ENCODE measurements around the gene CCDC63. TPM values are rescaled to one million over a fixed set of nuclear protein-coding genes. Genes with fewer than 3 reads are reported as not detected.

Gene CCDC63
- total and polyA plus RNA-seq, 8 donors = not detected

DNA sequence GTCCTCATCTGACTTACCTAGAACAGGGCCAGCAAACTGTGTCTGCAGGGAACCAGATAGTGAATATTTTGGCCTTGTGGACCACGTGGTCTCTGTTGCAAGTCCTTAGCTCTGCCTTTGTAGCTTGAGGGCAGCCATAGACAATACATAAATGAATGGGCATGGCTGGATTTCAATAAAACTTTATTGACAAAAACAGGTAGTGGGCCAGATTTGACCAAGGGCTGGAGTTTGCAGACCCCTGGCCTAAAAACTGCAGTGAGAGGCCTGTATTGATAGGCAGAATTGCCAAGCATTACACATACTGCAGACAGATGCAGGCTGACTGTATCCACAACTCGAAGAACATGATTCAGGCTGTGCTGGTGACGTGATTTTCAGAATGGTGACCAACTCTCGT is 25.3 kb downstream of the CCDC63 start:
- Histone ChIP-seq H3K27ac (no peak overlapping the region), H3K4me3 (no peak overlapping the region), H3K4me1 (peaks cover 0 to 7% of the 10 kb centered on the region in 2 donors), H3K9me3 (no peaks in the 10 kb centered on the region), H3K27me3 (no peaks in the 10 kb centered on the region), H3K36me3 (no peaks in the 10 kb centered on the region)
- intact Hi-C loops (cut with DNase I) = no loop called here
- no peak for TF ChIP-seq CTCF (IDR thresholded peaks at IDR 0.05)
- ATAC-seq = no peak
- DNase-seq = no peak

DNA sequence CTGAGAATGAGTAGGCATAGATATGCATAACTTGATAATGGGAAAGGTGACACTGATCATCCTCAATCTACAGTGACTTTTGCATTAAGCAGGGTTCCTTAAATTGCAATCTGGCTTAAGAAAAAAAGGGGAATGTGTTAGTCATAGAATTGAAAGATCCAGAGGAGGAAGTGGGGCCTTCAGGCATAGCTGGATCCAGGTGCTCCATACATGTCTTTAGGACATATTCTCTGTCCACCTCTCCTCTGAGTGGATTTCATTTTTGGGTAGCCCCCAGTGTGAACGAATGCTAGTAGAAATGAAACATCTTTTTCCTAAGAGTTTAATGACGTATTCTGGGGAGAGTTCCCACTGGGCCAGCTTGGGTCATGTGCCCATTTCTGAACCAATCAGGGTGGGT is 27.6 kb downstream of the CCDC63 start:
- H3K27ac ChIP-seq = no peak overlapping the region
- no peaks in the 10 kb centered on the region for H3K9me3 ChIP-seq
- ATAC-seq (no peak), DNase-seq (no peak)
- no peaks in the 10 kb centered on the region for H3K4me1 ChIP-seq
- H3K36me3 ChIP-seq = no peaks in the 10 kb centered on the region
- no peak for TF ChIP-seq CTCF (IDR thresholded peaks at IDR 0.05)
- H3K27me3 ChIP-seq = peaks cover 0 to 7% of the 10 kb centered on the region in 2 donors
- H3K4me3 ChIP-seq = no peak overlapping the region
- intact Hi-C loops (cut with DNase I) = no loop called here

- ATAC-seq = no peak
- Histone ChIP-seq H3K4me3 (no peak overlapping the region), H3K27ac (no peak overlapping the region), H3K36me3 (no peaks in the 10 kb centered on the region), H3K27me3 (peaks cover 0 to 7% of the 10 kb centered on the region in 2 donors), H3K4me1 (no peaks in the 10 kb centered on the region), H3K9me3 (no peaks in the 10 kb centered on the region)
- intact Hi-C loops (cut with DNase I) = no loop called here
- DNase-seq = no peak
- no peak for TF ChIP-seq CTCF (IDR thresholded peaks at IDR 0.05)
Observed at GRCh38 chr12:110874781-110875180, 28.0 kb downstream of the CCDC63 start.

GRCh38 chr12:110880651-110881050 is 33.9 kb downstream of the CCDC63 start:
- H3K4me3 ChIP-seq = no peak overlapping the region
- DNase-seq (no peak), ATAC-seq (no peak)
- TF ChIP-seq CTCF (IDR thresholded peaks at IDR 0.05) = no peak
- intact Hi-C loops (cut with DNase I) = no loop called here
- H3K36me3 ChIP-seq = no peaks in the 10 kb centered on the region
- no peaks in the 10 kb centered on the region for H3K4me1 ChIP-seq
- H3K27ac ChIP-seq = no peak overlapping the region
- no peaks in the 10 kb centered on the region for H3K9me3 ChIP-seq
- H3K27me3 ChIP-seq = peaks cover 0 to 7% of the 10 kb centered on the region in 2 donors

- Histone ChIP-seq H3K4me1 (peaks cover 0 to 9% of the 10 kb centered on the region in 2 donors), H3K36me3 (no peaks in the 10 kb centered on the region), H3K27ac (no peak overlapping the region), H3K9me3 (no peaks in the 10 kb centered on the region), H3K27me3 (peaks cover 0 to 4% of the 10 kb centered on the region in 2 donors), H3K4me3 (no peak overlapping the region)
- no peak for TF ChIP-seq CTCF (IDR thresholded peaks at IDR 0.05)
- ATAC-seq (no peak), DNase-seq (no peak)
- intact Hi-C loops (cut with DNase I) = no loop called here
Observed at GRCh38 chr12:110883251-110883650, 36.5 kb downstream of the CCDC63 start.

All from left lung (tissue), 10 donors.